Anterior cingulate cortex (tissue), 58 donors: ENCODE data around the gene NCAPD2.

Experiments
- DNase-seq, 58 donors: peaks; one replicate each; lab custom pipeline; 2025; lab: John Stamatoyannopoulos, UW

Gene NCAPD2

GRCh38 chr12:6492838-6493496, 935 bp upstream of the NCAPD2 start, which contains the start of gene MRPL51:
Gene MRPL51, minus strand, starts transcription at chr12:6493262. Its CDS starts 126 bp downstream, at chr12:6493136.
- DNase-seq: peak; percentile 26 to 98 (median 91)

DNA sequence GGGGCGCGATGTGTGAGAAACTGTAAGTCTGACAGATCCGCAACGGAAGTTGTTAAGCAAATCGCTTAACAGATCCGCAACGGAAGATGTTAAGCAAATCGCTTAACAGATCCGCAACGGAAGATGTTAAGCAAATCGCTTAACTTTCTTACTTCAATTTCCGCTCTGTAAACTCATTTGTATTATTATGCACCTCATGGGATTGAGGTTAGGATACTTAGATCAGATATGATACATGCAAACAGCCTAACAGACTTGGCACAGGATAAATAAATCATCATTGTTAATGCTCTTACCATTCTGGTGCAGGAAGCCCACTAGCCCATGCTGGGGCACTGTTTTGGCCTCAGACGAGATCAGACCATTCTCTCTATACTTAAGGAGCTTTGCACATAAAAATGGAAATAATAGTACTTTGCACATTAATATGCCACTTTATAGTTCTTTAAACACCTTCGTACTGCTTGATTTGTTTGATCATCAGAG, 399 bp downstream of the NCAPD2 start:
- no peak for DNase-seq

DNA sequence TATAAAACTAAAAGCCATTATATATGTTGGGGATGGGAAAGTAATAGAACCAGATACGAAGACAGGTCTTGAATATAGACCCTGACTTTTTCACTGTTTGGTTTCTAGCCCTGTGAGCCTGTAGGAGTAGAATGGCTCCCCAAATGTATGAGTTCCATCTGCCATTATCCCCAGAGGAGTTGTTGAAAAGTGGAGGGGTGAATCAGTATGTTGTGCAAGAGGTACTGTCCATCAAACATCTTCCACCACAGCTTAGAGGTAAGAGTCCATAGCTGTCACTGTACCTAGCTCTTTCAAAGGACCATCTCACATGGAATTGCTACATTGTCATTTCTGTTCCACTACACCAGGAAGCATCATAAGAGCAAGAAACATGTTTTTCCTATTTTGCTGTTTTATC, 1.1 kb downstream of the NCAPD2 start:
- DNase-seq: no peak

DNA sequence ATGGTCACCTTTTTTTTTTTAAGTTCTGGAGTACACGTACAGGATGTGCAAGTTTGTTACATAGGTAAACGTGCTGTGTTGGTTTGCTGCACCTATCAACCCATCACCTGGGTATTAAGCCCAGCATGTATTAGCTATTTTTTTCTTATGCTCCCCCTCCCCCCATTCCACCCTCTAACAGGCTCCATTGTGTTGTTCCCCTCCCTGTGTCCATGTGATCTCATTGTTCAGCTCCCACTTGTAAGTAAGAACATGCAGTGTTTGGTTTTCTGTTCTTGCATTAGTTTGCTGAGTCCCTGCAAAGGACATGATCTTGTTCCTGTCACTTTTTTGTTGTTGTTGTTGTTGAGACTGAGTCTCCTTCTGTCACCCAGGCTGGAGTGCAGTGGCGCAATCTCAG, 3.4 kb downstream of the NCAPD2 start:
- peak in 19 of 58 donors; percentile 1 to 69 (median 17) for DNase-seq

DNA sequence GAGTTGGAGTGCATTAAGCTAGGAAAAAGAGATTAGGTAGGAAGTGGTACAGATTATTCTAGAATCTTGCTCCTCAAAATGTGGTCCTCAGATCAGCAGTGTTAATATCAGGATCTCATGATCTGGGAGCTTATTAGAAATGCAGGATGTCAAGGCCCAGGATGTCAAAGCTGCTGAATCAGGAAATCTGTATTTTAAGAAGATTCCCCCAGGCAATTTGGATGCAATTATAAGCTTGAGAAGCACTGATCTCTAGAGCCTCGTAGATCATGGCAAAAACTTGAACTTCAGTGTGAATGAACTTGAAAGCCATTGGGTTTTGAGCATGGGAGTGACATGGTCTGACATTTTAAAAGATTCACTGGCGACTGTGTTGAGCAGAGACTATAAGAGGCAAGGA, 6.6 kb downstream of the NCAPD2 start:
- DNase-seq: no peak

- no peak for DNase-seq
Measured at GRCh38 chr12:6507102-6507998, 13.4 kb downstream of the NCAPD2 start.

GRCh38 chr12:6508087-6508486, 14.2 kb downstream of the NCAPD2 start:
- DNase-seq: no peak

- no peak for DNase-seq
Measured at GRCh38 chr12:6520186-6520585, 26.3 kb downstream of the NCAPD2 start.

- DNase-seq: no peak
Measured at GRCh38 chr12:6522193-6522592, 28.3 kb downstream of the NCAPD2 start.

DNA sequence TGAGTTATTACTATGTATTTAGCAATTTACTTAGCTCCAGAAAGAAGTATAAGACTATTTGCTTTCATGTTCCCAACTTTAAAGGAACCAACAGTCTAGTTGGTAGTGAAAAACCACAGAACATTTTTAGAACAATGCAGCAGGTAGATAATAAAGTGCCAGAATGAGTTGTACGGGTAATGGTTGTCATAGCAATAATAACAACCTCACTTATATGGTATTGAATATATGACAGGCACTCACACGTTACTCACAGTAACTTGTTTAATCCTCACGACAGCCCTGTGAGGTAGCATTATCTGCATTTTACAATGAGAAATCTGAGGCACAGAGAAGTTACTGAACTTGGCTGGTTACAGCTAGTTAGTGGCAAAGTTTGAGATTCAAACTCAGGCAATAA, 29.8 kb downstream of the NCAPD2 start:
- no peak for DNase-seq

- no peak for DNase-seq
Measured at GRCh38 chr12:6524648-6525047, 30.7 kb downstream of the NCAPD2 start.

DNA sequence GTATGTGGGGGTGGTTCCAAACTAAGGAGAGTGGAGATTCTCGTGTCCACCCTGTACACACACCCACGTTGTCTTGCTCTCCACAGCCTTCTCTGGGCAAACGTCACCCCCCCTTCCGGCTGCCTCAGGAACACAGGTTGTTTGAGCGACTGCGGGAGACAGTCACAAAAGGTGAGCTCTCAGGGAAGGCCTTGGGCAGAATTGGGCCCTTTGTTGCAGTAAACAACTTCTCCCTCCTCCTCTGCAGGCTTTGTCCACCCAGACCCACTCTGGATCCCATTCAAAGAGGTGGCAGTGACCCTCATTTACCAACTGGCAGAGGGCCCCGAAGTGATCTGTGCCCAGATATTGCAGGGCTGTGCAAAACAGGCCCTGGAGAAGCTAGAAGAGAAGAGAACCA, 32.3 kb downstream of the NCAPD2 start:
- DNase-seq: no peak

DNA sequence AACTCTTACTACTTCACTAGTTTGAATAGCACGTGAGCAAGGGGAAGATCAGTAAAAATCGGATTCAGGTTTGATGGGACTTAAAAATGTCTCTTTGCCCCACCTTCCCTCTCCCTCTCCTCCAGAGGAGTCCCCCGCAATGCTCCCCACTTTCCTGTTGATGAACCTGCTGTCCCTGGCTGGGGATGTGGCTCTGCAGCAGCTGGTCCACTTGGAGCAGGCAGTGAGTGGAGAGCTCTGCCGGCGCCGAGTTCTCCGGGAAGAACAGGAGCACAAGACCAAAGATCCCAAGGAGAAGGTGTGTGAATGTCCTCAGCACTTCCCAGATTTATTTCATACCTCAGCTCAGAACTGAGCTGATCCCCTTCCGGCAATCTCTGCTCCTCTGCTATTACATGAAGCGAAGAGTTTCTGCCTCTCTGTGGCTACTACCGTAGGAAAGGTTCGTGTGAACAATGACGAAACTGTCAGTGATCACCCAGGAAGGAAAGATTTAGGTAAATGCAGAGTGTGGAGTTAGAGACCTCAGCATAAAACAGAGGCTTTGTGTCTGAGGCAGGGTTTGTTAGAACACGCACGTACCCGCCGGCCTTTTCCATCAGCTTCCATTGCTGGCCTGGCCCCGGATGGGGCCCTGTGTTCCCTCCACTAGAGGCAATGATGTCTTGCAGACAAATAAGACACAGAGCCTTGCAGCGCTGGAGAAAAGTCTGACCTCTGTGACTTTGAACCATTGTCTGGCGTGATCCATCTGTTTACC, 33.0 kb downstream of the NCAPD2 start:
- DNase-seq: no peak

DNA sequence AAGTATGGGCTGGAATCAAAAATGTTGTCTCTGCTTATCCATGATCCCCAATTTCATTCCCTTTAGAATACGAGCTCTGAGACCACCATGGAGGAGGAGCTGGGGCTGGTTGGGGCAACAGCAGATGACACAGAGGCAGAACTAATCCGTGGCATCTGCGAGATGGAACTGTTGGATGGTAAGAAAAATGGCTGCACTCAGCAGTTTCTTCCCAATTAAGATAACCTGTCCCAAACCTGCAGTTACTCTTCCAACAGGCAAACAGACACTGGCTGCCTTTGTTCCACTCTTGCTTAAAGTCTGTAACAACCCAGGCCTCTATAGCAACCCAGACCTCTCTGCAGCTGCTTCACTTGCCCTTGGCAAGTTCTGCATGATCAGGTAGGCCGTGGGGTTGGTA, 33.8 kb downstream of the NCAPD2 start:
- DNase-seq: no peak

GRCh38 chr12:6528539-6529235, 34.8 kb downstream of the NCAPD2 start:
- DNase-seq: no peak

- DNase-seq: no peak
Measured at GRCh38 chr12:6529291-6529737, 35.4 kb downstream of the NCAPD2 start.

- DNase-seq: no peak
Measured at GRCh38 chr12:6530576-6531260, 36.8 kb downstream of the NCAPD2 start.

- peak in 53 of 58 donors; percentile 33 to 85 (median 71) for DNase-seq
Measured at GRCh38 chr12:6532051-6532926, 38.4 kb downstream of the NCAPD2 start.
